Testis (tissue), 2 donors: ENCODE measurements around the gene WEE2.

ENCODE experiments used
- POLR2A ChIP-seq: fragments of 450-650 bp; IDR thresholded peaks from one replicate; pipeline ENCODE4 v1.6.1; 2017; ENCODE audit warnings: antibody characterized with exemption, mild to moderate bottlenecking, moderate library complexity
- TF ChIP-seq, protein P1 (sequence below), 3 experiments: fragments of 450-650 bp in 2 of 3; fragments of 200-600 bp in 1 of 3; sonication (generic) in 1 of 3; IDR thresholded peaks; one replicate each; pipeline ENCODE4 v1.5.1; 2016 to 2019; ENCODE audit warnings: antibody characterized with exemption in 3 of 3, mild to moderate bottlenecking in 2 of 3, moderate library complexity in 1 of 3

DNA sequence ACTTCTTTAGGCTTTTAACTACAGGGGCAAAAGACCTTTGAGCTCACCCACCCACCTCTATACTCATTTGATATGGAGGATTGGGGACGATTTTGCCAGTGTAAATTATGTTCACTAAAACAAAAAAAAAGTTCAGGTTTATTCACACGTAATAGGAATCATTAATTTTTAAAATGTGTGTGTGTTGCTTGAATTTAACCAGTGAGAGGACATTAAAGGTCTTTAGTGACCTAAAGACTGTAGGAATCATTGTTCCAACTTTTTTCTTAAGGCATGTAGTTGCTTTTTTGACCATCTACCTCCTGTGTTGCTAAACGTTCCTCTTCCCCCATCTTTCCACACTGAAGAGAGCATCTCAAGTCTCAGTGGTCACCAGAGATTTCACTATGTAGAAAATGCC lies 31.1 kb downstream of the WEE2 start:
- TF ChIP-seq, protein P1, sequence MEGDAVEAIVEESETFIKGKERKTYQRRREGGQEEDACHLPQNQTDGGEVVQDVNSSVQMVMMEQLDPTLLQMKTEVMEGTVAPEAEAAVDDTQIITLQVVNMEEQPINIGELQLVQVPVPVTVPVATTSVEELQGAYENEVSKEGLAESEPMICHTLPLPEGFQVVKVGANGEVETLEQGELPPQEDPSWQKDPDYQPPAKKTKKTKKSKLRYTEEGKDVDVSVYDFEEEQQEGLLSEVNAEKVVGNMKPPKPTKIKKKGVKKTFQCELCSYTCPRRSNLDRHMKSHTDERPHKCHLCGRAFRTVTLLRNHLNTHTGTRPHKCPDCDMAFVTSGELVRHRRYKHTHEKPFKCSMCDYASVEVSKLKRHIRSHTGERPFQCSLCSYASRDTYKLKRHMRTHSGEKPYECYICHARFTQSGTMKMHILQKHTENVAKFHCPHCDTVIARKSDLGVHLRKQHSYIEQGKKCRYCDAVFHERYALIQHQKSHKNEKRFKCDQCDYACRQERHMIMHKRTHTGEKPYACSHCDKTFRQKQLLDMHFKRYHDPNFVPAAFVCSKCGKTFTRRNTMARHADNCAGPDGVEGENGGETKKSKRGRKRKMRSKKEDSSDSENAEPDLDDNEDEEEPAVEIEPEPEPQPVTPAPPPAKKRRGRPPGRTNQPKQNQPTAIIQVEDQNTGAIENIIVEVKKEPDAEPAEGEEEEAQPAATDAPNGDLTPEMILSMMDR (IDR thresholded peaks at IDR 0.05), result no peak
- TF ChIP-seq POLR2A, result no peak
